ENCODE data around the gene KCNV2.

- TF ChIP-seq CTCF (conservative IDR thresholded peaks at IDR 0.05 in 1 of 2, IDR thresholded peaks at IDR 0.05 in 1 of 2; ENCODE audit: low read depth in 1 of 2, low read length in 2 of 2) (no peak), EZH2 (IDR thresholded peaks at IDR 0.05; ENCODE audit: low read length, missing control alignments) (no peak)
Measured at GRCh38 chr9:2686911-2687310, 30.4 kb upstream of the KCNV2 start.
